ENCODE data around the gene RPS21.

Gene RPS21

DNA sequence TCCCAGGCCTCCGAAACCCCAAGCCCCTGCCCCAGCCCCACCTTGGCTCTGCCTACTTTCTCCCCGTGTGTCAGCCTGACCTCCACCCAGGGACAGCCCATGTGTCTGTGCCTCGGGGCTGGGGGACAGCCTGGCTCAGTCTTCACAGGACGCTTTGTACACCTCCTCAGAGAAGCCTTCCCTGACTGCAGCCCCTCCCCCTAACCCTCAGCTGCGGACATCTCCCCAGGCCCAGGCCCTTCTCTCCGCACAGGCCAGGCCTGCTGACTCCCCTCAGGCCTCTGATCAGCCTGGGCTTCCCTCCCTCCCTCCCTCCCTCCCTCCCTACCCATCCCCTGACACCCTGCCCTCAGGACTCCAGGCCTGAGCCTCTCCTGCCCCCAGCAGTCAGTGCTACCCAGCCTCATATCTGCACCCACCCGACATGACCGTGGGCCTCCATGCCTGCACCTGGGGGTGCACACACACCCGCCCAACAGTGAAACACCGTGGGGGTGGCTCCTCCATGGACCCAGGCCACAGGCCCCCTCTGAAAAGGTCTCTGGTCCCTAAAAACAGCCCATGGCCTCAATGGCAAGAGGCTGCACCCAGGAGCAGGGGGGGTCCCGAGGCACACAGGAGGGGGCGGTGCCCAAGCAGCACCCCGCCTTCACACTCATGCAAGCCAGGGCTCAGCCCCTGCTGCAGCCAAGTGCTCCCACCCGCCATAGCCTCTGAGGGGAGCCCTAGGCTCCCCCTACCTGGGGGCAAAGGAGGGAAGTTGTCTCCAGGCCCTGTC is 32.7 kb upstream of the RPS21 start:
- no peak for DNase-seq

GRCh38 chr20:62354811-62355341 is 32.0 kb upstream of the RPS21 start:
- no peak for DNase-seq

GRCh38 chr20:62355516-62355877 is 31.4 kb upstream of the RPS21 start:
- DNase-seq: no peak

DNA sequence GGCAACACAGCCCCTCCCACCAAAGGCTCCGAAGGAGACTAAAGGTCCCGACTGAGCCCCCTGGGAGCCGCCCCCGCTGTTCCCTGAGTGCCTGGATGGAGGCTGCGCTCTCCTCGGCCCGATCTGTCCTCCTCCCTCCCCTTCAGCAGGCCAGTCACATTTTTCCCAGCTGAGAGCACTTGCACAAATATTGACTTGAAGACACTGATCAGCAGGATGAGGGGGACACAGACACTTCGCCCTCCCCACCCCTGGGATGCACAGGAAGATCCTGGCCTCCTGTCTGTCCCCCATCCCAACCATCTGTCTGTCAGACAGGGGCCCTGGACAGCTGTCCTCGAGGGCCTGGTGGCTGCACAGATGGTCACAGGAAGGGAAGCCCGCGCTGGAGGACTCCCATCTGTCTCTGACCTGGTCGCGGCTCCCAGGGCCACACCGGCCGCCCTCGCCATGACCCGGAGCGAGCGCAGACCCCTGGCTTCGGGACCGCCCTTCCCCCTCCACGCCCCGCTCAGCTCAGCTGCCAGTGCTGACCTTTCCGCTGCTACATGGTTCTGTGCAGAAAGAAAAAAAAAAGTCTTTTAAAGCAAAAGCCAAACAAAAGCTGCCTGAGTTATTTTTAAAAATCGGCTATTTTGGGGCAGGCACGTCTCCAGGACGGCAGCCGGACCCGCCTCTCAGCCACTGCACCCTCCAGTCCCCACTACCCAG is 30.9 kb upstream of the RPS21 start:
- no peak for DNase-seq

DNA sequence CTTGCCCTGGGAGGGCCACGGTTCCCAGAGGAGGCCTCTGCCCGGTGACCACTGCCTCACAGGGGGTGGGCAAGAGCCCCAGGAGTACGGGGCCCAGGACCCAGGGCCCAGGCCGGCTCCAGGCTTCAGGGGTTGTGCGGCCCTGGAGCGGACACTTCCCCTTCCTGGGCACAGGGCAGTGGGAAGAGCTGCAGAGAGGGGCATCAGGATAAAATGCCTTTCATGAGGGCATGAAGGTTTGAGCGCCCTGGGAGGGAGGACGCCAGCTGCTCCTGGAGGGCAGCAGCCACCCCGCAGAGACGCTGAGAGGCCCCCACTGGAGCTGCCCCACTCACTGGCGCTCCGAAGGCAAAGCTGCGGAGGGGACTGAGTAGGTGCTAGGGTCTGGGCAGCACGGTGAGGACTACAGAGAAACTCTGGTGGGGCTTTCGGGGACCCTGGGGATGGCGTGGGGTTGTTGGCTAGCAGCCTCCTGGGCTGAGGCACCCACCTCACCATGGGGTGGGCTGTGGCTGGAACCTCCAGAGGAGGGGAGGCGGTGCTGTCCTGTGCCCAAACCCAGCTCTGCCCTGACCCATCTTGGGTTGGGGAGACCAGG is 30.2 kb upstream of the RPS21 start:
- no peak for DNase-seq

GRCh38 chr20:62357187-62357667 is 29.7 kb upstream of the RPS21 start:
- DNase-seq: no peak

DNA sequence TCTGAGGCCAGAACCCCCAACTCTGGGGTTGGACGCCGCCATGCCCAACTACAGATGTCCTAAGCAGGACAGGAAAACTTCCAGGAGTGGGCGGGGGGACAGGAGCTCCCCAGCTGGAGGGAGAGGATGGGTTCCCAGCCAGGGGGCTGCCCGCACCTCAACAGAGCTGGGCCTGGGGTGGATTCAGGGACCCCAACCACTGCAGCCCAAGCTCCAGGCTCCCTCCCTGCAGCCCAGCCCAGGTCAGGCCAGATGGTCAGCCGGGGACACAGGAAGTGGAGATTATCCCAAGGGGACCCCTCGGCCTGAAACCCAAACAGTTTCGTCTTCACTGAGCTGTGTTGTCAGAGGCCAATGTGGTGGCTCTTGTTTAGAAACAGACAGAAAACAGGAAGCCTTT is 29.2 kb upstream of the RPS21 start:
- DNase-seq: no peak

DNA sequence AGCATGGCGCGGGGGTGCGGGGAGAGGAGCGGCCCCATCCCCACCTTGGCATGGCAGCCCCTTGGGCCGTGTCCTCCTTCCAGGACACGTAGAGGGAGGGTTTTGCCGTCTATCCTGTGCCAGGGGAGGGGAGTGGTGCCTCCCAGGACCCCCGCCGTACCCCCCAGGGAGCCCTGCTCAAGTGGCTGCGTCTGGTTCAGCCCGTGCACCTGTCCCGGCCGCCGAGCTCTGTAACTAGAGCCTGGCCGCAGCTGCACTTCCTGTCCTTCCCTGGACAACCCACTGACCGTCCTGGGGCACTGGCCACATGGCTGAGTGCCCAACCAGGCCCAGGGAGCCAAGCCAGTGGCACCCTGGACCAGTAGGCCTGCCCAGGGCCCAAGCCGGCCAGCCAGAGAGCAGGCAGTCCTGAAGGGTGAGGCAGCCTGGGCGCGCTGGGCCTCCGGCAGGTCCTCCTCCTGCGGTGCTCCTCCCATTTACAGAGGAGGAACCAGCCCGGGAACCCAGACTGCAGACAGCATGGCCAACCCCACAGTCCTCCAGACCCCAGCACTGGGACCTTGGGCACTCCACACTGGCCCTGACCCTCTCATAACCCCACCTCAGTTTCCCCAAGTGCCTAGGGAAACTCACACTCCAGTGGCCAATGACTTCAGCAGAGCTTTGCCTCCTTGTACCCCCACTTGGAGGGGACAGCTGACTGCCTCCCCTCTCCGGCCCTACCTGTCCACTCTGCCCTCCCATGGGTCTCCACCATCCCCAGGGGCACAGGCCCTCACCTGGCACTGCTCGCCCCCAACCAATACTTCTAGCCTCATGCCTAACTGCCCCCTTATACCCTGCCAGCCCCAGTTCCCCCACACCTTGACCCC is 28.5 kb upstream of the RPS21 start:
- no peak for DNase-seq

GRCh38 chr20:62359043-62359490 is 27.8 kb upstream of the RPS21 start:
- DNase-seq: no peak

DNA sequence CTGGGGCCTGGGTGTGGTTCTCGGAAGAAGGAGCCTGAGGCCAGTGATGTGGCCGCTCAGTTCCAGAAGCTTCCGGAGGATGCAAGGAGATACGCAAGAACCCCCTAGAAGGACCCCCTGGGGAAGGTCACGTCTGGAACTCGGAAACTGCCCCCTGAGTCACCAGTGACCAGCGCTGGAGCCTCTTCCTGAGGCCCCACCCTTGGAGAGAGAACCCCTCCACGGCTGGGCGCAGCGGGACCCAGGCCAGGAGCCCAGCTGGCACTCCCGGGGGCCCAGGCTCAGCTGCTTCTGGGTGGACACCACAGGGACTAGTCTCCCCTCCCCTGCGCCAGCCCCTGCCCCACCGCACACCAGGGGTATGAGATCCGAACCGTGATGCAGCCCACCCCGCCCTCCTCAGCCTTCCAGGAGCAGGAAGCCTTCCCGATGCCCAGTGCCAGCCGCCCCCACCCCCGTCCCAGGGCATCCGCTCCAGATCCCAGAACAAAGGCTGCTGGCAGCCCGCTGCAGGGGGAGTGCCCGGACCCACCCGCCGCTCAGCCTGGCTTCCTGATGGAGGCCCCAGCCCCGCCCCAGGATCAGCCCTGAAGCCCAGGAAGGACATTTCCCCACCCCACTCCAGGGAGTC is 27.3 kb upstream of the RPS21 start:
- no peak for DNase-seq

- DNase-seq: no peak
Observed at GRCh38 chr20:62360854-62361798, 25.8 kb upstream of the RPS21 start.

- DNase-seq: no peak
Observed at GRCh38 chr20:62361799-62362589, 24.9 kb upstream of the RPS21 start.

DNA sequence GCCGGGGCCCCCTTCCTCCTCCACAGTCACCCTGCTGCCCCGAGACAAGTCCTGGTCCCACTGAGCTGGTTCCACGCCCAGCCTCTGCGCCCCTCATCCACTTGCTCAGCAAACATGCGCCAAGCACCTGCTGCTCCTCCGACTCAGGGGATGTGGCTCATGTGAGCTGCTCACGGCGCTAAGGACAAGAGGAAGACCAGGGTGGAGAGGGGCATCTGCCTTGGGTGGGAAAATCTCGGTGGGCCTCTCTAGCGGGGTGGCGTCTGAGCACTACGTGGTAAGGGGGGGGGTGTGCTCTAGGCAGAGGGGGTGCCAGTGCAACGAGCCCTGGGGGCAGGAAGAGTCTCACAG is 24.3 kb upstream of the RPS21 start:
- no peak for DNase-seq

- no peak for DNase-seq
Observed at GRCh38 chr20:62362991-62363919, 23.6 kb upstream of the RPS21 start.

DNA sequence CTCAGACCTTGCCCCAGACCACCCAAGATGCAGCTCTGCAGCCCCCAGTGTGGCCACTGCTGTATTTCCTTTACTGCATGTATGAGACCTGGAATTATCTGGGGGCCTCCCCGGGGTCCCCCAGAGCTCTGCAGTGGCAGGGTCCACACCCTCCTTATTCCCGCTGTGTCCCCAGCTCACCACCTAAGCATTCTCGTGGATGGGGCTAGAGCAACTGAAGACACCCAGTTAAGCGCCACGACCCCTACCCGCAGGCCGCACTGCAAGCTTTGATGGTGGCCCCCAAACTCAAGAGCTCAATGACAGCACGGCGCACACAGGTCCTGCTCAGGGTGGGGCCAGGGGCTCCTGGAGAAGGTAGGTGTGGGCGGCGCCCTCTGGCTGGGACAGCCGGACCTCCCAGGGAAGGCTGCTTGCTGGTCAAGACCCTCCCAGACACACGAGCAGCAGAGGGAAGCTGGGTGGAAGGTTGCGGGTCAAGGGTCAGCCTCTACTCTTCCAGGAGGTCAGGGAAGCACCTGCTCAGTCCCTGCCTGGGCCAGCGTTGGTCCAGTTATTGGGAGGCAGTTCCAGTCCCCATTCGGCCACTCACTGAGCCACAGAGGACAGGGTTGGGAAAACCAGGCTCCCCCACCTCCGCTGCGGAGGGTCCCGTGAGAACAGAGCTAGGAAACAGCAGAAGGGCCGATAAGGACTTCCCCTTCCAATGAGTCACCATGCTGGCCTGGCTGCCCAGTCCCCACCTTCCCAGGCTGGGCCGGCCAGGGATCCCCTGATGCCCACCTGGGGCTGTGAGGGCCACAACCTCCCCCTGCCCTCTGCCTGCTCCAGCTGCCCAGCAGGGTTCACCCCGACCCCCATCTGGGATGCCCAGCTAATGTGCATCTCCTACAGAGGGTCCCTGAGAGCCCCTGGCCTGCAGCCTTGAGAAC is 22.7 kb upstream of the RPS21 start:
- DNase-seq: no peak

GRCh38 chr20:62364911-62365736 is 21.8 kb upstream of the RPS21 start:
- no peak for DNase-seq

DNA sequence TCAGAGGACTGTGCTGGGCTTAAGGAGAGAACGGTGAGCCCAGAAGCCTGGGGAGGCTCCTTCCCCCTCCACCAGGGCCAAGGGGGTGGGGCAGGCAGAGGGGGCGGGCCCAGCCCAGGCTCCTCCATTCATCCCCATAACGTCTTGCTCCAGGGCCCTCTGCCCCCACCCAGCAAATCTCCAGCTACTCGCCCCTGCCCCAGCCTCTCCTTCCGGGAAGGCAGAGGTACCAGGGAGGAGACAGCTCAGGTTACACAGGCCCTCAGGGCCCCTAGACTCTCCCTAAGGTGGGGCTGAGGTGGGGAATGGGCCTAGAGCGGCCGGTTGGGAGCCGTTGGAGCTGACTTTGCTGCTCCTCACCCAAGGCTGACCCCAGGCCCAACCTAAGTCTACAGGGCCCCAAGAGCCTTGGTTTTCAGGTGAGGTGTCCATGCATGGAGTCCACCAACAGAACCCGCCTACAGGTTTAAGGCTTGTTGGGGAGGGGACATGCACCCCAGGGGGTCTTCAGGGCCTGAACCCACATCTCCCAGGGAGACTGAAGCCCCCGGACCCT is 21.0 kb upstream of the RPS21 start:
- no peak for DNase-seq

Measured in fibroblast of skin of right quadriceps (primary cell).